HK-2 (cell line): ENCODE measurements around the gene DENND1B.
"Not testable (repeated sequence)": the region's sequence is repeated elsewhere in the genome, so short reads cannot be mapped to it uniquely, and the experiment has no call there.

Source experiments
- DNase-seq: peaks from one replicate; pipeline ENCODE4 v3.0.0-alpha.2; 2018; ENCODE audit not compliant: unreplicated experiment

DENND1B gene

DNA sequence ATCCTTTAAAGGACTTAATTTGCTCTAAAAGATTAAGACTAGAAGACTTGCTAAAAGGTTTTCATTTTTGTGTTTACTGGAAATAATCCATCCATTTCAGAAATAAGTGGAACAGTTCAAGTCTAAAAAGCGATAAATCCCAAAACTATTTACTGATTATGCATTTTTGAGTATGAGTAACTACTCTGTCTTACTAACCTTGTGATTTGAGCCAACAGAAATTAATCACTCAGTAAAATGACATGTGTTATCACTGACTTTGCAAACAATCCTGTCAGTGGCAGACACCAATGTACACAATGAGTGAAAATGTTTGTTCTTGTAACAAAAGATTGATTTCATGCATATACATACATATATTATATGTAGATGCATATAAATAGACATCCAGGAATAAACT lies 218.0 kb downstream of the DENND1B start:
- DNase-seq = no peak

DNA sequence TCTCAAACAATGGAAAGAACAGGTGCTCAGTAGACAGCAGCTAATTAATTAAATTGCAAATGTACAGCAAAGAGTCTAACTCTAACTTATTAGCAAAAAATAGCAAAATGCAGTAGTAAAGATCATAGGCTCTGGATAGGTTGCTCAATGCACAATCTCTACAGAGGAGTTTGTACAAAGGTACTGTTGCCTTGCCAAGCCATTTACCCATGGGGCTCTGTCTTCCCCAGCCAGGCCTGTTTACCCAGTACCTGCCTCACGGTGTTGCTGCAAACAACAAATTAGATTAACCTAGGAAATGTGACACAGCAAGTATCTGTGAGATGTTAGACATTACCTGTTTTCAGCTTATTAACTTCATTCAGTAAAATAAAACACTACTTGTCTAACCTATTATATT lies 222.0 kb downstream of the DENND1B start:
- no peak for DNase-seq

DNA sequence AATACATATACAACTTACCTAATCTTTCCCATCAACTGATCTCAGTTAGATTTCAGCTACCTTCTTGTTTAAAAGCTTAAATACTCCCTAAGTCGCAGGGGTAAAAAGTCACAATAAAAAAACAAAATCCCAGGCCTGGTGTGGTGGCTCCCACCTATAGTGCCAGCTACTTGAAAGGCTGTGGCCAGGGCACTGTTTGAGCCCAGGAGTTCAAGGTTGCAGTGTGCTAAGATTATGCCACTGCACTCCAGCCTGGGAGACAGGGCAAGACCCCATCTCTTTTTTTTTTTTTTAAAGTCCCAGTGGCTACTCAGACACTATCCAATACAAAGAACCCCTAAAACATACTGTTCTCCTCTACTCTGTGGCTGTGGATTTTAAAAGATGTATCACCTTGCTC lies 228.3 kb downstream of the DENND1B start:
- no peak for DNase-seq

DNA sequence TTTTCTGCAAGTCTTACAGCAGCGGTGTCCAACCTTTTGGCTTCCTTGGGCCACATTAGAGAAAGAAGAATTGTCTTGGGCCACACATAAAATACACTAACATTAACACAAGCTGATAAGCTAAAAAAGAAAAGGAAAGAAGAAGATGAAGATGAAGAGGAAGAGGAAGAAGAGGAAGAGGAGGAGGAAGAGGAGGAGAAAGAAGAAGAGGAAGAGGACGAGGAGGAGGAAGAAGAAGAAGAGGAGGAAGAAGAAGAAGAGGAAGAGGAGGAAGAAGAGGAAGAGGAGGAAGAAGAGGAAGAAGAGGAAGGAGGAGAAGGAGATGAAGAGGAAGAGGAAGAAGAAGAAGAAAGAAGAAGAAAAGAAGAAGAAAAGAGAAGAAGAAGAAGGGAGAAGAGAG lies 230.7 kb downstream of the DENND1B start:
- DNase-seq = no peak

DNA sequence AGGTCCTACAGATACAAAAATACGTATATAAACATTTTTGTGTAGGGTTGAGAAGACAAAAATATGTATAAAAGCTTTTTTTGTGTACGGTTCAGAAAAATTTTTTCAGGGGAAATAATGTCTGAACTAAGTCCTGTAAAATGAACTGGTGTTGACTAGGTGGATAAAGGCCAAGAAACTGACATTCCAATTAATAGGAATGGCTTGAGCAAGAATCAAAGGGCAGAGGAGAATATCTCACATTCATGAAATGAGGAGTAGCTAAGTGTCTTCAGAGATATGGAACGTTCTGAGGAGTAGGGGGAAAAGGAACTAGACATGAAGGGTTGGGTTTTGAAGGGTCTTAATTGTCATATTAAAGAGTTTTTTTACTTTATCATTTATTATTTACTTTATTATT lies 231.2 kb downstream of the DENND1B start:
- no peak for DNase-seq

DNA sequence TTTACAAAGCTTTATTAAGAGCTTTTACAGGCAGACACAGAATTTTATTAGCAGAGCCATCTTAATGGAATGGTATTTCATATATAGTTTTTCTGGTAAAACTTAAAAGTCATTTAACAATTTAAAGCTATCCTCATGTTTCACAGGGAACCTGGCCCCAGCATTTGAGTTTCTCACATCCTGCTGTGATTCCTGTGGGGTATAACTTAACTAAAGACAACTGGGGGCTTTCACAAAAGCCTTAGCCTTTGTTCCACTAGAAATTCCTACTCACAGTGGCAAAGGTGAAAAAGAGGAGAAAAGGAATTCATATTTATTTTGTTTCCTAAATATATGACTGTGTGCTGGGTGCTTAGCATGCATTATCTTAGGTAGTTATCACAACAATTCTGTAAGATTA lies 233.9 kb downstream of the DENND1B start:
- DNase-seq = no peak

DNA sequence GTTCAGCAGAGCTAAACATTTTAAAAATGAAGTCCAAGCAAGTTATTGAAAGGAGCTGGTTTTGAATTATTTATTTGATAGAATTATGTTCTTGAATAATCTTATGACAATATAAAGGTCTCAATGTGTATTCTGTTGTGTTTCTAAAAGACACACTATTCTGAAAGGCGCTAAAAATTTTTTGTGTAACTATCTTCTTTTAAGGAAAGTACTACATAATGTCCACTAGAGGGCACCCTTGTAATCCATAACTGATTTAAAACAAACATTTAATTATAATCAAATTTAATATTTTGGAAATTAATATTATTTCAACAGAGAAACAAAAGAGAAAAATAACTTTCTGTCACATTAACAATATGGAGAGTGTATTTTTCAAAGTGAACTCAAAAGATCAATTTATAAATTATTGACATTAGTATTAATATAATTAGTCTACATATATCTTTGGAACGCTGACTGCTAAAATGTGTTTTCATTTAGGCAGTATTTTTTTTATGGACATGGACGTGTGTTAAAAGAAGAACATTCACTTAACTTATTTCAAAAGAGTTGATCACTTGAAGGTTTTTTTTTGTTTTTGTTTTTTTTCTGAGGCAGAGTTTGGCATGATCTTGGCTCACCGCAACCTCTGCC lies 248.4 kb downstream of the DENND1B start:
- no peak for DNase-seq

DNA sequence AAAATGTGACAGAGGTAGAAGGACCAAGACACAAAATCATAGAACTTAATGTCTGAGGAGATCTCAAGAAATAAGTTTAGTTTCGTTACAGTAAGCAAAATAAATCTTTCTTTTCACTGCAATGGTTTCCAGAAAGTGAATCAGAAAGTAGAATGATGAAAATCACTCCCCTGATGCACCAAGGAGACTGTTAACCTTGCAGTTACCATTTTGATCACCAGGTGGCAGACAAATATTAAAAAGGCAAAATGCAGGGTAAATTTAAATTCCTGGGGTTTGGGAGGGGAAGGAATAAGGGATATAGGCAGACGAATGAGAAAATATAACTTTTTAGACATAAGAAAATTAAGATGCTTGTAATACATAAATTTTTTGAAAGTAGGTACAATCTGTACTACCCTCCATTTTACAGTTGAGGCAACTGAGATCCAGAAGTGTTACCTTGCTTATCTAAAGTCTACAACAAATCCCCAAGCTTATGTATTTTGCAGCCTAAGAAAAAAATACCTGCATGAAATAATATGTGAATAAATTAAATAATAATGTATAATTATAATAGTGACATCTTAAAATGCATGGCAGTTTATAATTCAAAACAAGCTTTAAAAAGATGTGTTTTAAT lies 254.1 kb downstream of the DENND1B start:
- DNase-seq = no peak

DNA sequence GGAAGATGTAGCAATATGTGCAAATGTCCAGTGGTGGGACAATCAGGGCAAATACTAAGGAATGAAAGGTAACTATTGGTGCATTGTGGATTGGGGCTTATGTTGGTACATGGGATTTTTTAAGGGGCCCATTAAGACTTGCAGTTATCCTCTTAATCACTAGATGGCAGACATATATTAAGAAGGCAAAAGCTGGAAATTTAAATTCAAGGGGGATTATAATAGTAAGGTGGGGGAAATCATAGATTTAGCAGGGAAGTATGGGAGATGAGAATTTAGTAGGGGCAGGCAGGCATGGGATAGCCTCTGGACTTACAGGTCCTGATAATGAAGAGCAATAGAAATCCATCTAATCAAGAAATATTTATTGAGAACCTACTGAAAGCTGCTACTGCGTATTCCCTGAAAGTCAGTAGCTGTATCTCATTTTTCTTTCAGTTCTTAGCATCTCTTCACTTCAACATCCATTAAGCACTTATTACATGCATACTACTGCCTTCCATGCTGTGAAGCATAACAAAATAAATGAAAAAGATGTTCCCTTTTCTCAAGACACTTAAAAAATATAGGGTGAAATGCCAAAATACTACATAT lies 255.4 kb downstream of the DENND1B start:
- DNase-seq = no peak

DNA sequence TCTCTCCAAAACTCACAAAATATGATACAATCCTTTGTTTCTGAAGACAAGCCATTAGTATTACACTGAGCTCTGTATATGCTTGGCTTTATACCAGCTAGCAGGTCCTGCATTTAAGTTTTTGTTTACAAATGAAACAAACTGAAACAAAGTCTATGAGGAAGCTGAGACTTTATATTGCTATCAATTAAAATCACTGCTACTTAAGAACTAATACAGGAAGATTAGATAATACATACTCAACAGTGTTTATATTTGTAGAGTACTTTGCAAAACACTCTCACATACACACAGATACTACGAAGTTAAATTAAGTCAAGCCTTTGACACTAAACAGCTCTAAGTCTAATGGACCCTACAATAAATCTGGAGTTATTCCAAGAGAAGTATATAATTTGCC lies 259.9 kb downstream of the DENND1B start:
- DNase-seq = no peak

DNA sequence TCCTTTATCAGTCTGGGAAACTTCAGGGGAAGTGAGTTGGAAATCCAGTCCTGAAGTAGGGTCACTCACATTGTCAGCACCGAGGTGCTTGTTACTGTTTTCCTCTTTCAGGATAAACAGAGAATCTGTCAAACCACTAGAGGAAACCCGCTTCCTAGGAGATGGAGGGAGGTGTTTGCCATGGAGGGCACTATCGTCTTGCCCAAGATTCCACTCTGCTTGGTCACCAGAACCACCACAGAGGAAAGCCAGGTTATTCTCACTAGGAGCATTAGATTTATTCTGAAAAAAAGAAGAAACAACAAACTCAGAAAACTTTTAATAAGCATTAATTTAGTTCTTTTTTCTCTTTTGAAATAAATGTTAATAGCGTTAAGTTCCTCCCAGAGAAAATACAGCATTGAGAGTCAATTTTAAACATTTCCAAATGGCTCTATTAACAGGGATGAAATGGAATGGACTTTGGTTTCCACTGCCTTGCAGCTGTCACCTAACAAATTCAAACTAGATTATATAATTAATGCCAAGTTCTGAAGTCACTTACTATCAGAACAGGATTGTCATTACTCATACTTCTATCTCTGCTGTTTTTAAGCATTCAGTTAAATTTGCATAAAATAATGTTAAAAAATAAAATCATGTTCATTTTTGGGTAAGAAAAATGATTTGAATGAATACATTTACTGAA lies 264.4 kb downstream of the DENND1B start:
- DNase-seq = no peak

DNA sequence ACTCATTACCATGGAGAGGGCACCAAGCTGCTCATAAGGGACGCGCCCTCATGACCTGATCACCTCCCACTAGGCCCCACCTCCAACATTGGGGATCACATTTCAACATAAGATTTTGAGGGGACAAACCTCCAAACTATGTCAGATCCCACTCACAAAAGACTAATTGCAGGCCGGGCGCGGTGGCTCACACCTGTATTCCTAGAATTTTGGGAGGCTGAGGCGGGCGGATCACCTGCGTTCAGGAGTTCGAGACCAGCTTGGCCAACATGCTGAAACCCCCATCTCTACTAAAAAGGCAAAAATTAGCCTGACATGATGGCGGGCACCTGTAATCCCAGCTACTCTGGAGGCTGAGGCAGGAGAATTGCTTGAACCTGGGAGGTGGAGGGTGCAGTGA lies 278.6 kb downstream of the DENND1B start:
- no peak for DNase-seq

DNA sequence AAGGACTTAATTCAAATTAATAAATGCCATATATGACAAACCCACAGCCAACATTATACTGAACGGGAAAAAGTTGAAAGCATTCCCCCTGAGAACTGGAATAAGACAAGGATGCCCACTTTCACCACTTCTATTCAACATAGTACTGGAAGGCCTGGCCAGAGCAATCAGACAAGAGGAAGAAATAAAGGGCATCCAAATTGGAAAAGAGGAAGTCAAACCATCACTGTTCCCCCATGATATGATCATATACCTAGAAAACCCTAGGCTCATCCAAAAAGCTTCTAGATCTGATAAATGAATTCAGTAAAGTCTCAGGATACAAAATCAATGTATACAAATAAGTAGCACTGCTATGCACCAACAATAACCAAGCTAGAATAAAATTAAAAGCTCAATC lies 283.8 kb downstream of the DENND1B start:
- not testable (repeated sequence) for DNase-seq

DNA sequence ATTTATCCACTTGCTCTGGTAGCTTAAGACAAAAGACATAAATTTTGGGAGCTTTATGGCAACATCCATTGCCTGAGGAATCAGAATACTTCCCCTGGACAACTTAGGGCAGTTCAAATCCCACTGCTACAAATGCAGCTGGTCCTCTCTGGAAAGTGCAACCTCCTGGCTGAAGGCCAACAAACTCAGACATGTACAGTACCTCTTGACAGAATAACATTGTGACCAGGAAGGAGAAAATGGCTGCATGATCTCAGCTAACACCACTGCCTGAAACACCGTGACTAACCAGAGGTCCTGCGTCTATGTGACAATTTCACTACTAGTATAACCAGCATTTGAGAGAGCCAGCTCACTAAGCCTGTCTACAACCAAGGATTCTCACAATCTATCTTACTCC lies 288.3 kb downstream of the DENND1B start:
- no peak for DNase-seq

DNA sequence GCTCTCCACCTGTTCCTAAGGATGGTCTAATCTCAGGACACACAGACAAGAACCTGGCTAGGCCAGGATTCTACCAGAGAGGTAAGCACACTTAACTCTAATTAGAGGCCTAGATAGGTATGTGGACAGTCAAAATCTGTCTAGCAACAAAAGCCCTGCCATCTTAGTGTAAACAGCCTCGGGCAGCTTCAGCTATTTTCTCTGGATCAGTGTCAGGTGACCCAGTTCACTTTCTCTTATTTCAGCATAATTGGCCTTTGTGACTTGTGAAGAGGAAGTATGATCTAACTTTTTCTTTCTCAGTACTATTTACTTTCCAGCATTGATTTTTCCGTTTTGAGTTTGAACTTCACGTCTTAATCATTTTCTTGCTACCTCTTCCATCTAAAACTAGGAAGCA lies 289.5 kb downstream of the DENND1B start:
- DNase-seq = no peak

DNA sequence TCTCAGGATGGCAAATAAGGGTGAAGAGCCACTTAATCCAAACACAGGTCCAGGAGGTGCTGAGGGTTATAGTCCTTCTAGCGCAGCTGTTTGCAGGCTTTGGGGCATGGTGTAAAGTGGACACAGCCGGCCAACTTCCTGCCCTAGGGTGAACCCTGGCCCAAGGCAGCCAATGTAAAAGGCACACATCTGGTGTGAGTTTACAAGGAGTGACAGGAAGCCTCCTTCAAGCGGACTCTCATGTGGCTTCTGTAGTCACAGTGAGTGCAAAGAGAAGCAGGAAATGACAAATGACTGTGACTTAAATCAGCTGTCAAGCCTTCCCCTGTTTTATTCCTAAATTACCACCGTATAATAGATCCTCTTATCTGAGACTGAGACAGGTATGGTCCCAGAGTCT lies 294.2 kb downstream of the DENND1B start:
- no peak for DNase-seq

DNA sequence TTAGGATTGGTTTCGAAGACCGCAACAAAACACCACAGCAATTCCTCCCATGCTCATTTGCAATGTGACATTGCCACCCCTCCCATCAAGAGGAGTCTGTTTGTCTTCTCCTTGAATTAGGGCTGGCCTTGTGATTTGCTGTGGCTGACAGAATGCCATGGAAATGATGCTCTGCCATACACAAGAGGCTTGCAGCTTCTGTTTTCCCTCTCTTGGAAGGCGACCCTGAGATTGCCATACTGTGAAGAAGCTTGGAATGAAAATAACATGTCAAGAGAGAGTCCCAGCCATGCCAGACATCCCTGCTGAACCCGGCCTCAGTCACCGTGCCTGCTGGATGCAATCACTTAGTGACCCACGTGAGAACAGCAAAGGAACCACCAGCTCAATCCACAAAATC lies 294.8 kb downstream of the DENND1B start:
- no peak for DNase-seq

DNA sequence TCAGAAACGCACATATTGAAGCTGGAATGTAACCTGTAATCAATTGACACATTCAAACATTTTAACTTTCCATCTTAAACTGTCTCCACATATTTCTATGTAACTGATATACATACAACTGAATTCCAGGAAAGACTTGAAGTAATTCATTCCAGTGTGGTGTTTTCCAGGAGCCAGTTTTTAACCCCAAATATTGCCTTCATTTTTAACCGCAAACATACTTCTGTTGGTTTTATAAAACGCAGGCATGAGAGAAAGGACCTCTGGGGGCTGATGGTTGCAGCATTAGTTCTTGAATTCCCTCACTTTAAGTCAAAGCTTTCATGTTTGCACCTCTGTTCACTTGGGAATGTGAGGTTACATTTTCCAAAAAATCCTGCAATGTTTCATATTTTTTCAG lies 303.1 kb downstream of the DENND1B start:
- no peak for DNase-seq

DNA sequence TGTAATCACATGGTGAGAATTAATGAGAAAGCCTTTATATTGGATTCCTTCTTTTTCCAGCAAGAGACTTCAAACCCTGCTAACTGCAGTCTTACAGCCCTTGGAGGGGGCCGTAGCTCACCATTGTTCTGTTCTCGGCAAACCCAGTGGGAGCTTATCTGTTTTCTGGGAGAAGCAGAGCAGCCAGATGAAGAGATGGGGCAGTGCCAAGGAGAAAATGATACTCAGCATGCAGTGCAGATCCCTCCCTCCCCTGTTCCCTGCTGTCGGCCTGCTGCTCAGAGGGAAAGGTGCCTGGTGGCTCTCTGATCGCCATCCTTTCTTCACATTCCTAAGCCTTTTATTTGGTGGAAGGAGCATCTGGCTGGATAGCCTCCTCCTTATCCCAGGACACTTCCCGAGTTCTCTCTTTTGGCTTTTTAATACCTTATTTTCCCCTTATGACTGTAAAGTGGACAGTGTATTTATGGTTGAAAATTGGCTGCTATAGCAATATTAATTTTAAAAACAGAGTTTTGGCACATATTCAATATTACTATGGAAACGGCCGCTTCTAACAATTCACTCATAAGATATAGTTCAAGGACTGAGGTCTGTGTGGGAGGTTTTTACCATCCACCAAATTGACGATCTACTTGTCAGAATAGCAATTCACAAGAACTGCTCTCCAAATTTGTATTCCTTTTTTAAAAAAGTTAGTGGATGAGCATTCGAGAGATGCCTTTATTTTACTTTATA lies 303.9 kb downstream of the DENND1B start:
- no peak for DNase-seq

DNA sequence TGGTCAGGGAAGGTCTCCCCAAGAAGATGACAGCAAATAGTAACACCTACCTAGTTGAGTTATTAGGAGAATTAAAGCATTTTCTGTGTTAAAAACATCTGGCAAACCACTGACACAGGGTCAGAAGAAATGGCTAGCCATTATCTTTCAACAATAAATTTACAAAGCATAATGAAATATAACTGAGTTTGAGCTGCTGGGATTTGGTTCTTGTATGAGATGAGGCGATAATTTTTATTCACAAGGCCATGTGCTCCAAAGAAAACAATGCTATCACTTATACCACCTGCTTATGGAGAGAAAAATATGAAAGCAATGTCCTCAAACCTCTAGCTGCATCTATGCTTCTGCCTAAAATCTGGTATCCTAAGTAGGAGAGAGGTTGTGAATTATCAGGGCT lies 304.9 kb downstream of the DENND1B start:
- DNase-seq = no peak

DNA sequence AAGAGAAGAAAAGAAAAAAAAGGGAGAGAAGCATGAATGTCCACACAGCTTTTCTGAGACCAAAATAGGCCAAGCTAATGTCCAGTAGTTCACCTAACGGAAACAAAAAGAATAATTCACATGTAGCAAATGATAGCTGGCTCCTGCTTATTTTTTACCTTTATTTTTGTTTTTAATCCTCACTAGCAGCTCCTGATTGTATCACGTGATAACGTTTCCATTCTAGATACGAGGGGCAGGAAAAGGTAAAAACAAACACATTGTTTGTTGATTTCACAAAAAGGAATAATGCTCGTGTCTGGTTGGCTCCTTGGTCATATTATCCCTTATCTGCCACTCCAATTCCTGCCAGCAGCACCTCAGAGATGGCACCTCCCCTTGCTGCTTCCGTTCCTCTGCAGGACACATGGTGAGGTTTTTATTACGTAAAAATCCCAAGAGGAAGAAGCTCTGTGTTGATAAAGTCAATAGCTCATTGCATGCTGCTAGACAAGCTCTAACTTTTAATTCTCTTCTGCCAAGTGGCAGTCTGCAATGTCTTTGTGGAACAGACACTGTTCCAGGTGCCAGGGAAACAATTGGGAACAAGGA lies 305.6 kb downstream of the DENND1B start:
- DNase-seq = no peak
